Adipocyte (in vitro differentiated cells): ENCODE results near the gene ERF.
"Not testable (repeated sequence)": the region's sequence is repeated elsewhere in the genome, so short reads cannot be mapped to it uniquely, and the experiment has no call there.

ENCODE experiments used
- DNase-seq: peaks from one replicate; pipeline ENCODE4 v3.0.0-alpha.2; 2015; ENCODE audit warnings: low read depth
- H3K27me3 ChIP-seq: replicated peaks from 2 replicates; pipeline ENCODE4 v1.7.0; 2013; ENCODE audit warnings: mild to moderate bottlenecking, low read length, moderate library complexity; ENCODE audit not compliant: control insufficient read depth, insufficient read depth
- H3K36me3 ChIP-seq: 2 replicates; pipeline ENCODE4 v1.7.0; 2013; ENCODE audit warnings: low read length, mild to moderate bottlenecking, moderate library complexity; ENCODE audit not compliant: control insufficient read depth, insufficient read depth, severe bottlenecking
- H3K4me1 ChIP-seq: 2 replicates; pipeline ENCODE4 v1.7.0; 2013; ENCODE audit warnings: mild to moderate bottlenecking, low read length, moderate library complexity; ENCODE audit not compliant: control insufficient read depth, insufficient read depth
- H3K4me3 ChIP-seq: 2 replicates; pipeline ENCODE4 v1.7.0; 2013; ENCODE audit warnings: mild to moderate bottlenecking, low read length, moderate library complexity
- H3K9ac ChIP-seq: 2 replicates; pipeline ENCODE4 v1.7.0; 2013; ENCODE audit warnings: mild to moderate bottlenecking, low read length, moderate library complexity
- H3K9me3 ChIP-seq: 2 replicates; pipeline ENCODE4 v1.7.0; 2013; ENCODE audit warnings: mild to moderate bottlenecking, low read length, moderate library complexity; ENCODE audit not compliant: control insufficient read depth

Gene ERF

DNA sequence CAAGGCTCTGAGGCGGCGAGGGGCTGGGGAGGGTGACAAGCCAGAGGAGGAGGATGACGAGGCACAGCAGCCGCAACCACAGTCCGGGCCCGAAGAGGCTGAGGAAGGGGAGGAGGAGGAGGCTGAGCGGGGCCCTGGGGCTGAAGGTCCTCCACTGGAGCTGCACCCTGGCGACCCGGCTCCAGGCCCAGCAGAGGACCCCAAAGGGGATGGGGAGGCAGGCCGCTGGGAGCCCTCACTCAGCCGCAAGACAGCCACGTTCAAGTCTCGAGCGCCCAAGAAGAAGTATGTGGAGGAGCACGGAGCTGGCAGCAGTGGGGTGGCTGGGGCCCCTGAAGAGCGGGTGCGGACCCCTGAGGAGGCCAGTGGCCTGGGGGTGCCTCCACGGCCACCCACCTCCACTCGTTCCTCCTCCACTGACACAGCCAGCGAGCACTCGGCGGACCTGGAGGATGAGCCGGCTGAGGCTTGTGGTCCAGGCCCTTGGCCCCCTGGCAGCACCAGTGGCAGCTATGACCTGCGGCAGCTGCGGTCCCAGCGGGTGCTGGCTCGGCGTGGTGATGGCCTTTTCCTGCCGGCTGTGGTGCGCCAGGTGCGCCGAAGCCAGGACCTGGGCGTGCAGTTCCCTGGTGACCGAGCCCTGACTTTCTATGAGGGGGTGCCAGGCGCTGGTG, 17.1 kb upstream of the ERF start:
- Histone ChIP-seq H3K4me1 (peaks cover 32% of the 10 kb centered on the region), H3K9me3 (no peaks in the 10 kb centered on the region), H3K9ac (no peak overlapping the region), H3K4me3 (no peak overlapping the region), H3K36me3 (peaks cover 27% of the 10 kb centered on the region), H3K27me3 (no peaks in the 10 kb centered on the region)
- no peak for DNase-seq

GRCh38 chr19:42271045-42271419, 16.1 kb upstream of the ERF start:
- H3K4me3 ChIP-seq: peak overlapping the region; percentile 95
- H3K4me1 ChIP-seq: peaks cover 28% of the 10 kb centered on the region
- H3K9ac ChIP-seq: peak overlapping the region; percentile 90
- peaks cover 27% of the 10 kb centered on the region for H3K36me3 ChIP-seq
- H3K27me3 ChIP-seq: no peaks in the 10 kb centered on the region
- no peaks in the 10 kb centered on the region for H3K9me3 ChIP-seq
- no peak for DNase-seq

- Histone ChIP-seq H3K9ac (peak overlapping the region; percentile 90), H3K4me1 (peaks cover 26% of the 10 kb centered on the region), H3K36me3 (peaks cover 27% of the 10 kb centered on the region), H3K9me3 (no peaks in the 10 kb centered on the region), H3K27me3 (no peaks in the 10 kb centered on the region), H3K4me3 (peak overlapping the region; percentile 95)
- peak; percentile 64 for DNase-seq
These were observed 15.6 kb upstream of the ERF start for GRCh38 chr19:42270346-42271044.

DNA sequence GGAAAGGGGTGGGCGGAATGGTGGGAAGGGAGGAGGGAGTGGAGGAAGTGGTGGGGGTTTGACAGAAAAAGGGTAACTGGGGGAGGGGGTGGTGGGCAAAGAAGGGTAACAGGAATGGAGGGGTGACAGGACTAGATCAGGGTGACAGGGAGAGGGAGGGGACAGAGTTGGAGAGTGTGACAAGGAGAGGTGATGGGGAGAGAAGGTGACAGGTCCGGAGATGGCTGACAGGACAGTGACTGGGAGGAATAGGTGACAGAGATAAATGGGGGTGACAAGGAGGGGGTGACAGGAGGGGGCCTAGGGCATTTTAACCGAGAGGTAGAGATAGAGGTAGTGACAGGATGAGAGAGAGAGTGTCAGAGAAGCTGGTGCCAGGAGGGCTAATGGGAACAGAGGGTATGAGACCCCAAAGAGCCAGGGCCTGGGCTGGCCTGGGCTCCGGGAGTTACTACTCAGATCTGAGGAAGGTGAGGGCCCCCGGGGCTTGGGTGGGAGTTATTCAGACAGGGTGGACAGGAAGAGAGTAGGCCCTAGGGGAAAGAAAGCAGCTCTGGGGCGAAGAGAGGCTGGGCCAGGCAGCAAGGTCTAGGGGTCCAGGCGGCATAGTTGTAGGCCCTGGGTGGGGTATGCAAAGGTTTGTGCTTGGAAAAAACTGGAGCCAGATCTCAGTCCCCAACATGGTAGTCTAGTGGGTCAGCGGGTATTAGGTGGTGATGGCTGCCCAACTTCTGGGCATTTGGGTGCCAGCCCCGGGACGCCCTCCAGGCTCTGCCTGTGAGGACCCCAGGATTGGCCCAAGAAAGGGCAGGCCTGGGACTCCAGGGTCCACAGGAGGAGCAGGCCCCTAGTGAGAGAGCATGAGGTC, 14.8 kb upstream of the ERF start:
- peak; percentile 37 for DNase-seq
- peaks cover 26% of the 10 kb centered on the region for H3K4me1 ChIP-seq
- H3K36me3 ChIP-seq: peaks cover 24% of the 10 kb centered on the region
- no peaks in the 10 kb centered on the region for H3K9me3 ChIP-seq
- H3K27me3 ChIP-seq: no peaks in the 10 kb centered on the region
- H3K4me3 ChIP-seq: peak overlapping the region; percentile 95
- peak overlapping the region; percentile 90 for H3K9ac ChIP-seq

- H3K9me3 ChIP-seq: no peaks in the 10 kb centered on the region
- peak within 1 kb of the TSS; percentile 96 for H3K4me3 ChIP-seq
- H3K27me3 ChIP-seq: no peaks in the 10 kb centered on the region
- peaks cover 26% of the 10 kb centered on the region for H3K4me1 ChIP-seq
- H3K36me3 ChIP-seq: peaks cover 15% of the 10 kb centered on the region
- DNase-seq: peak; percentile 100
- H3K9ac ChIP-seq: peak within 1 kb of the TSS; percentile 97
These were observed 14.0 kb upstream of the ERF start, which contains the start of gene CIC for GRCh38 chr19:42268704-42269477. TSS of gene CIC (plus strand) at chr19:42269252. CDS start at chr19:42271784, 2,532 bp downstream.

DNA sequence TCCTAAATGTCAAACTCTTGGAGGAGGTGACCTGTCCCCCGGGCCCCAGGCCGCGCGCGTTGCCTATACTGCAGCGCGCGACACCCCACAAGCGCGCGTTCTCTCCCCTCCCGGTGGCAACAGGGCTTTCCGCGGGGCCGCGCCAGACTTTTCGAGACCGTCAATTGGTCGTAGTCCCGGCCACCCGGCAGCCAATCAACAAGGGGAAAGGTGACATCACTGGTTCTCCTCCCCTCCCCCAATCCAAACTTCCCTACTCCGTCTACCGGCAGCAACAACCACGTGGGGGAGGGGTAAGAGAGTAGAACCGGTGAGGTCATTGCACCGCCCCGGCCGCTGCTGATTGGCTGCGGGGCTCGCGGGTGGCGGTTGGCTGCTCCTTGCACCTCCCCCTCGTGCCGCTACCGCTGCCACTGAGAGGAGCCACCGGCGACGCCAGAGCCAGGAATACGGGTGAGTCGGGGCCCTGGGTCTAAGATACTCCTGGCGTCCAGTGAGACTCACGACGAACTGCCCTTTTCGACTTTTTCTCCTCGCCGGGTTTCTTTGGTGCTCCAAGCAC, 13.3 kb upstream of the ERF start:
- peak; percentile 100 for DNase-seq
- Histone ChIP-seq H3K9me3 (no peaks in the 10 kb centered on the region), H3K36me3 (peaks cover 9% of the 10 kb centered on the region), H3K4me3 (peak overlapping the region; percentile 96), H3K9ac (peak overlapping the region; percentile 97), H3K4me1 (peaks cover 26% of the 10 kb centered on the region), H3K27me3 (no peaks in the 10 kb centered on the region)

DNA sequence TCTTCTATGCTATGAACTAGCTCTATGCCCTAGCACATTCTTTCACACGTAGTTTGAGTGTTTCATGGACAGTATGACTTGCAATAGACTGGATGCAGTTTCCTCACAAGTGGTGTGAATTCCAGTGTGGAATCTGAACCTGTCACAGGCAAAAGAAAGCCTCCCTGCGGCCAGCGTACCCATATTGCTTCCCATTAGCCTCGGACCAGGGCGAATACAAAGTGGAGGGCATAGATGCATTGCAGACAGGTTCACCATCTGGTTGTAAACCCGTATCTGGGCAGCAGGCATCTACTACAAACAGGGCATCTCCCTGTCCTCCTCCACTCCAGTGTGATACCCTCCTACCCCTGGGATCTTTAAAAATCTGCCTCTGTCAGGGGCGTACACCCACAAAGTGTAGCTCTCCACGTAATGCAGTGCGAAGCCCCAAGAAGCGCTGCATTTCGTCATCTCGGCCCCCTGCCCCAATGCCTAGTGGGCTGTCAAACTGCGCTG, 12.8 kb upstream of the ERF start:
- Histone ChIP-seq H3K27me3 (no peaks in the 10 kb centered on the region), H3K36me3 (peaks cover 6% of the 10 kb centered on the region), H3K9me3 (no peaks in the 10 kb centered on the region), H3K4me3 (peak overlapping the region; percentile 96), H3K4me1 (peaks cover 26% of the 10 kb centered on the region), H3K9ac (peak overlapping the region; percentile 97)
- peak; percentile 35 for DNase-seq

GRCh38 chr19:42266928-42267603, 12.1 kb upstream of the ERF start:
- peak overlapping the region; percentile 96 for H3K4me3 ChIP-seq
- peak overlapping the region; percentile 97 for H3K9ac ChIP-seq
- H3K4me1 ChIP-seq: peaks cover 26% of the 10 kb centered on the region
- not testable (repeated sequence) for H3K27me3 ChIP-seq, DNase-seq, H3K36me3 ChIP-seq, H3K9me3 ChIP-seq

GRCh38 chr19:42266105-42266504, 11.2 kb upstream of the ERF start:
- not testable (repeated sequence) for DNase-seq, H3K9ac ChIP-seq, H3K36me3 ChIP-seq, H3K4me3 ChIP-seq, H3K9me3 ChIP-seq, H3K27me3 ChIP-seq
- H3K4me1 ChIP-seq: peaks cover 21% of the 10 kb centered on the region

DNA sequence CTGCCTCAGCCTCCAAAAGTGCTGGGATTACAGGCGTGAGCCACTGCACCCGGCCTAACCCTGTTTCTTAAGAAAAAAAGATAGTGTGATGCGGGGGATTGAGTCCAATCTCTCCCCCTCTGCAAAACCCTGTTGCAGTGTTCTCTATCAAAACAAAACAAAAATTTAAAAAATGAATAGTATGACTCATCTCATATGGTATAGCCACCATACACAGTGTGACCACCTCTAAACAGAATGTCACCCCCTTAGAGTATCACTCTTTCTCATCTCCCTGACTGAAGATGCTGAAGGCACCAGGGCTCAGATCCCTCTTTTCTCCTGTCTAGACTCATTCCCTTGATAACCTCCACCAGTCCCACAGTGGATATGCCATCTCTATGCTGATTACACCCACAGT, 6.8 kb upstream of the ERF start:
- DNase-seq: no peak
- no peaks in the 10 kb centered on the region for H3K4me1 ChIP-seq
- no peak overlapping the region for H3K9ac ChIP-seq

More for the DNA sequence above, 6.8 kb upstream of the ERF start:
- Histone ChIP-seq H3K27me3 (no peaks in the 10 kb centered on the region), H3K36me3 (no peaks in the 10 kb centered on the region), H3K4me3 (no peak overlapping the region), H3K9me3 (no peaks in the 10 kb centered on the region)
